AML-193 (cell line): Measurements from ENCODE around the gene MTSS2.

ENCODE experiments used
- DNase-seq, 2 experiments: peaks; one replicate each; lab custom pipeline; 2025; lab: John Stamatoyannopoulos, UW

Gene MTSS2

GRCh38 chr16:70700101-70701020 is 14.5 kb upstream of the MTSS2 start:
- DNase-seq: no peak

GRCh38 chr16:70699696-70700095 is 13.8 kb upstream of the MTSS2 start:
- DNase-seq: no peak

GRCh38 chr16:70698901-70699300 is 13.0 kb upstream of the MTSS2 start:
- no peak for DNase-seq

GRCh38 chr16:70697594-70698170 is 11.8 kb upstream of the MTSS2 start:
- no peak for DNase-seq

- no peak for DNase-seq
These were observed 11.2 kb upstream of the MTSS2 start for GRCh38 chr16:70696952-70697593.

- no peak for DNase-seq
These were observed 10.5 kb upstream of the MTSS2 start for GRCh38 chr16:70696355-70696754.

GRCh38 chr16:70695331-70696070 is 9.6 kb upstream of the MTSS2 start:
- no peak for DNase-seq

- no peak for DNase-seq
These were observed 9.0 kb upstream of the MTSS2 start for GRCh38 chr16:70694868-70695218.

GRCh38 chr16:70694088-70694867 is 8.4 kb upstream of the MTSS2 start:
- DNase-seq: no peak

GRCh38 chr16:70692873-70693671 is 7.2 kb upstream of the MTSS2 start:
- no peak for DNase-seq

GRCh38 chr16:70692130-70692872 is 6.4 kb upstream of the MTSS2 start:
- no peak for DNase-seq

GRCh38 chr16:70691223-70692129 is 5.6 kb upstream of the MTSS2 start:
- DNase-seq: no peak

GRCh38 chr16:70689970-70690891 is 4.4 kb upstream of the MTSS2 start:
- DNase-seq: no peak

GRCh38 chr16:70689035-70689969 is 3.4 kb upstream of the MTSS2 start:
- DNase-seq: no peak

GRCh38 chr16:70688246-70688742 is 2.4 kb upstream of the MTSS2 start:
- no peak for DNase-seq

GRCh38 chr16:70687671-70688245 is 1.9 kb upstream of the MTSS2 start:
- no peak for DNase-seq
